Liver (tissue), 3 donors: Measurements from ENCODE around the gene COMMD6.

Source experiments
- EGR1 ChIP-seq, 2 donors: IDR thresholded peaks; 2 replicates each; pipeline ENCODE4 v1.6.1; 2016 to 2018; ENCODE audit warnings: antibody characterized with exemption in 2 of 2, low read depth in 2 of 2
- GABPA ChIP-seq, 2 donors: IDR thresholded peaks in 1 of 2; conservative IDR thresholded peaks in 1 of 2; 2 replicates each; pipeline ENCODE4 v1.6.1; 2016; ENCODE audit warnings: antibody characterized with exemption in 2 of 2, mild to moderate bottlenecking in 1 of 2, moderate library complexity in 1 of 2
- JUND ChIP-seq, 2 donors: IDR thresholded peaks; 2 replicates each; pipeline ENCODE4 v1.6.1; 2016; ENCODE audit warnings: antibody characterized with exemption in 2 of 2
- MAX ChIP-seq: IDR thresholded peaks from 2 replicates; pipeline ENCODE4 v1.6.1; 2016; ENCODE audit warnings: antibody characterized with exemption
- RAD21 ChIP-seq, 2 donors: IDR thresholded peaks; 2 replicates each; pipeline ENCODE4 v1.6.1; 2016; ENCODE audit warnings: antibody characterized with exemption in 2 of 2, mild to moderate bottlenecking in 2 of 2
- SP1 ChIP-seq: IDR thresholded peaks from 2 replicates; pipeline ENCODE4 v1.6.1; 2018; ENCODE audit warnings: antibody characterized with exemption, mild to moderate bottlenecking
- TAF1 ChIP-seq: conservative IDR thresholded peaks from 2 replicates; pipeline ENCODE4 v1.6.1; 2016; ENCODE audit warnings: antibody characterized with exemption, mild to moderate bottlenecking
- YY1 ChIP-seq: IDR thresholded peaks from 2 replicates; pipeline ENCODE4 v1.6.1; 2016; ENCODE audit warnings: antibody characterized with exemption, mild to moderate bottlenecking
- TF ChIP-seq, protein P1 (sequence below): fragments of 150-350 bp; IDR thresholded peaks from 2 replicates; pipeline ENCODE4 v1.5.1; 2017; ENCODE audit warnings: improper control_type of control experiment, low read depth, low read length; ENCODE audit not compliant: missing input control
- TF ChIP-seq, protein P2 (sequence below): IDR thresholded peaks from 2 replicates; pipeline ENCODE4 v1.6.1; 2016; ENCODE audit warnings: antibody characterized with exemption, mild to moderate bottlenecking
- donor health status: healthy.
- donor health status: healthy.

DNA sequence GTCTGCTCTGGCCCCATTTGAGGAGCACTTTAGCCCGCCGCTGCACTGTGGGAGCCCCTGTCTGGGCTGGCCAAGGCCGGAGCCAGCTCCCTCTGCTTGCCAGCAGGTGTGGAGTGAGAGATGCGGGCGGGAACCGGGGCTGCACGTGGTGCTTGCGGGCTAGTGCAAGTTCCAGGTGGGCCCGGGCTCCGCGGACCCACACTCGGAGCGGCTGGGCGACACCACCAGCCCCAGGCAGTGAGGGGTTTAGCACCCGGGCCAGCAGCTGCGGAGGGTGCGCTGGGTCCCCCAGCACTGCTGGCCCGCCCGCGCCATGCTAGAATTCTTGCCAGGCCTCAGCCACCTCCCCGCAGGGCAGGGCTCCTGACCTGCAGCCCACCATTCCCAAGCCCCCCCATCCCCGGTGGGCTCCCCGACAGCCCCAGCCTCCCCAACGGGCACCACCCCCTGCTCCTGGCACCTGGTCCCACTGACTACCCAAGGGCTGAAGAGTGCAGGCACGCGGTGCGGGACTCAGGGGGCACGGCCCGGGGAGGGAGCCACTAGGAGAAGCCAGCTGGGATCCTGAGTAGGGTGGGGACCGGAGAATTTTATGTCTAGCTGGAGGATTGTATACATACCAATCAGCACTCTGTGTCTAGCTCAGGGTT is 19.1 kb downstream of the COMMD6 start:
- TF ChIP-seq TAF1, result no peak
- no peak for TF ChIP-seq MAX
- TF ChIP-seq EGR1 (IDR thresholded peaks at IDR 0.05; ENCODE audit: low read depth in 2 of 2), result no peak
- TF ChIP-seq, protein P1, sequence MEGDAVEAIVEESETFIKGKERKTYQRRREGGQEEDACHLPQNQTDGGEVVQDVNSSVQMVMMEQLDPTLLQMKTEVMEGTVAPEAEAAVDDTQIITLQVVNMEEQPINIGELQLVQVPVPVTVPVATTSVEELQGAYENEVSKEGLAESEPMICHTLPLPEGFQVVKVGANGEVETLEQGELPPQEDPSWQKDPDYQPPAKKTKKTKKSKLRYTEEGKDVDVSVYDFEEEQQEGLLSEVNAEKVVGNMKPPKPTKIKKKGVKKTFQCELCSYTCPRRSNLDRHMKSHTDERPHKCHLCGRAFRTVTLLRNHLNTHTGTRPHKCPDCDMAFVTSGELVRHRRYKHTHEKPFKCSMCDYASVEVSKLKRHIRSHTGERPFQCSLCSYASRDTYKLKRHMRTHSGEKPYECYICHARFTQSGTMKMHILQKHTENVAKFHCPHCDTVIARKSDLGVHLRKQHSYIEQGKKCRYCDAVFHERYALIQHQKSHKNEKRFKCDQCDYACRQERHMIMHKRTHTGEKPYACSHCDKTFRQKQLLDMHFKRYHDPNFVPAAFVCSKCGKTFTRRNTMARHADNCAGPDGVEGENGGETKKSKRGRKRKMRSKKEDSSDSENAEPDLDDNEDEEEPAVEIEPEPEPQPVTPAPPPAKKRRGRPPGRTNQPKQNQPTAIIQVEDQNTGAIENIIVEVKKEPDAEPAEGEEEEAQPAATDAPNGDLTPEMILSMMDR, result no peak
- no peak for TF ChIP-seq JUND (IDR thresholded peaks at IDR 0.05)
- no peak for TF ChIP-seq SP1
- TF ChIP-seq RAD21 (IDR thresholded peaks at IDR 0.05), result no peak
- no peak for TF ChIP-seq GABPA (IDR thresholded peaks at IDR 0.05 in 1 of 2, conservative IDR thresholded peaks at IDR 0.05 in 1 of 2)
- no peak for TF ChIP-seq YY1
- TF ChIP-seq, protein P2, sequence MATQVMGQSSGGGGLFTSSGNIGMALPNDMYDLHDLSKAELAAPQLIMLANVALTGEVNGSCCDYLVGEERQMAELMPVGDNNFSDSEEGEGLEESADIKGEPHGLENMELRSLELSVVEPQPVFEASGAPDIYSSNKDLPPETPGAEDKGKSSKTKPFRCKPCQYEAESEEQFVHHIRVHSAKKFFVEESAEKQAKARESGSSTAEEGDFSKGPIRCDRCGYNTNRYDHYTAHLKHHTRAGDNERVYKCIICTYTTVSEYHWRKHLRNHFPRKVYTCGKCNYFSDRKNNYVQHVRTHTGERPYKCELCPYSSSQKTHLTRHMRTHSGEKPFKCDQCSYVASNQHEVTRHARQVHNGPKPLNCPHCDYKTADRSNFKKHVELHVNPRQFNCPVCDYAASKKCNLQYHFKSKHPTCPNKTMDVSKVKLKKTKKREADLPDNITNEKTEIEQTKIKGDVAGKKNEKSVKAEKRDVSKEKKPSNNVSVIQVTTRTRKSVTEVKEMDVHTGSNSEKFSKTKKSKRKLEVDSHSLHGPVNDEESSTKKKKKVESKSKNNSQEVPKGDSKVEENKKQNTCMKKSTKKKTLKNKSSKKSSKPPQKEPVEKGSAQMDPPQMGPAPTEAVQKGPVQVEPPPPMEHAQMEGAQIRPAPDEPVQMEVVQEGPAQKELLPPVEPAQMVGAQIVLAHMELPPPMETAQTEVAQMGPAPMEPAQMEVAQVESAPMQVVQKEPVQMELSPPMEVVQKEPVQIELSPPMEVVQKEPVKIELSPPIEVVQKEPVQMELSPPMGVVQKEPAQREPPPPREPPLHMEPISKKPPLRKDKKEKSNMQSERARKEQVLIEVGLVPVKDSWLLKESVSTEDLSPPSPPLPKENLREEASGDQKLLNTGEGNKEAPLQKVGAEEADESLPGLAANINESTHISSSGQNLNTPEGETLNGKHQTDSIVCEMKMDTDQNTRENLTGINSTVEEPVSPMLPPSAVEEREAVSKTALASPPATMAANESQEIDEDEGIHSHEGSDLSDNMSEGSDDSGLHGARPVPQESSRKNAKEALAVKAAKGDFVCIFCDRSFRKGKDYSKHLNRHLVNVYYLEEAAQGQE, result no peak
